ENCODE data around the gene ASPHD1.
"Not testable (repeated sequence)": the region's sequence is repeated elsewhere in the genome, so short reads cannot be mapped to it uniquely, and the experiment has no call there.

The ASPHD1 gene

GRCh38 chr16:29877266-29877961 lies 22.9 kb upstream of the ASPHD1 start:
- no peak for DNase-seq (ENCODE audit: low spot score)

- DNase-seq (ENCODE audit: low spot score): no peak
Observed at GRCh38 chr16:29878172-29878571, 22.1 kb upstream of the ASPHD1 start.

- DNase-seq (ENCODE audit: low spot score): no peak
Observed at GRCh38 chr16:29881050-29881449, 19.2 kb upstream of the ASPHD1 start.

GRCh38 chr16:29883987-29884386 lies 16.3 kb upstream of the ASPHD1 start:
- no peak for DNase-seq (ENCODE audit: low spot score)

- DNase-seq (ENCODE audit: low spot score): not testable (repeated sequence)
Observed at GRCh38 chr16:29889372-29889771, 10.9 kb upstream of the ASPHD1 start.

- peak; percentile 50 for DNase-seq (ENCODE audit: low spot score)
Observed at GRCh38 chr16:29891525-29892457, 8.5 kb upstream of the ASPHD1 start.

GRCh38 chr16:29892458-29892813 lies 7.9 kb upstream of the ASPHD1 start:
- no peak for DNase-seq (ENCODE audit: low spot score)

GRCh38 chr16:29893553-29893952 lies 6.7 kb upstream of the ASPHD1 start:
- DNase-seq (ENCODE audit: low spot score): no peak

- no peak for DNase-seq (ENCODE audit: low spot score)
Observed at GRCh38 chr16:29894352-29894751, 5.9 kb upstream of the ASPHD1 start.

GRCh38 chr16:29896841-29897240 lies 3.4 kb upstream of the ASPHD1 start:
- DNase-seq (ENCODE audit: low spot score): no peak

- no peak for DNase-seq (ENCODE audit: low spot score)
Observed at GRCh38 chr16:29897333-29897732, 3.0 kb upstream of the ASPHD1 start.

GRCh38 chr16:29898135-29898803 lies 2.0 kb upstream of the ASPHD1 start:
- no peak for DNase-seq (ENCODE audit: low spot score)

GRCh38 chr16:29898804-29899515 lies 1.3 kb upstream of the ASPHD1 start:
- peak; percentile 82 for DNase-seq (ENCODE audit: low spot score)

GRCh38 chr16:29899516-29900101 lies 679 bp upstream of the ASPHD1 start, which contains the start of gene SEZ6L2:
Gene SEZ6L2, minus strand, starts transcription at chr16:29899550. Its CDS starts 531 bp downstream, at chr16:29899019.
- DNase-seq (ENCODE audit: low spot score): peak; percentile 92

GRCh38 chr16:29900888-29901606 lies 759 bp downstream of the ASPHD1 start:
- no peak for DNase-seq (ENCODE audit: low spot score)

GRCh38 chr16:29901607-29901945 lies 1.3 kb downstream of the ASPHD1 start:
- DNase-seq (ENCODE audit: low spot score): no peak

- DNase-seq (ENCODE audit: low spot score): no peak
Observed at GRCh38 chr16:29903590-29903989, 3.3 kb downstream of the ASPHD1 start.

- no peak for DNase-seq (ENCODE audit: low spot score)
Observed at GRCh38 chr16:29904947-29905346, 4.7 kb downstream of the ASPHD1 start.

GRCh38 chr16:29905668-29906067 lies 5.4 kb downstream of the ASPHD1 start:
- DNase-seq (ENCODE audit: low spot score): no peak

- DNase-seq (ENCODE audit: low spot score): no peak
Observed at GRCh38 chr16:29906520-29907244, 6.4 kb downstream of the ASPHD1 start.
